GM18517 (cell line): Measurements from ENCODE around the gene AOC2.
"Not testable (repeated sequence)": the region's sequence is repeated elsewhere in the genome, so short reads cannot be mapped to it uniquely, and the experiment has no call there.

Experiments
- ATAC-seq: cut with Tn5 transposase; IDR thresholded peaks from one replicate; pipeline ENCODE4 v1.9.1; 2021; ENCODE audit warnings: mild to moderate bottlenecking, moderate library complexity; ENCODE audit not compliant: unreplicated experiment

AOC2 gene

DNA sequence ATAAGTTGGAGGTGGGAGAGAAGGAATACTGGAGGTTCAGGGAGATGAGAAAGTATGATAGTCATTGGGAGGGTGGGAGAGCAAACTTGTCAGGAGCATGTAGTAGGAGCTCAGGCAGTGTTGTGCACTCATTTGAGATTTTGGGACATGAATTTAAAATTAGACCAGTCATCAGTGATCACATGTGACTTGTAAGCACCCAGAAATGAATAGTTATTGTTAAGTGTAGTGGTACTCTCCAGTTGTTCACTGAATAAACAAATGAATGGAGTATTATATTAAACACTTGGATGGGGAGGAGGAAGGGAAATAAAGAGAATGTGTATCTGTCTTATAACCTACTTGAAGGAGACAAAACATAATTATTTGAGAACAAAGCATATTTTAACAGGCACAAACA lies 13.4 kb upstream of the AOC2 start:
- ATAC-seq, result no peak

DNA sequence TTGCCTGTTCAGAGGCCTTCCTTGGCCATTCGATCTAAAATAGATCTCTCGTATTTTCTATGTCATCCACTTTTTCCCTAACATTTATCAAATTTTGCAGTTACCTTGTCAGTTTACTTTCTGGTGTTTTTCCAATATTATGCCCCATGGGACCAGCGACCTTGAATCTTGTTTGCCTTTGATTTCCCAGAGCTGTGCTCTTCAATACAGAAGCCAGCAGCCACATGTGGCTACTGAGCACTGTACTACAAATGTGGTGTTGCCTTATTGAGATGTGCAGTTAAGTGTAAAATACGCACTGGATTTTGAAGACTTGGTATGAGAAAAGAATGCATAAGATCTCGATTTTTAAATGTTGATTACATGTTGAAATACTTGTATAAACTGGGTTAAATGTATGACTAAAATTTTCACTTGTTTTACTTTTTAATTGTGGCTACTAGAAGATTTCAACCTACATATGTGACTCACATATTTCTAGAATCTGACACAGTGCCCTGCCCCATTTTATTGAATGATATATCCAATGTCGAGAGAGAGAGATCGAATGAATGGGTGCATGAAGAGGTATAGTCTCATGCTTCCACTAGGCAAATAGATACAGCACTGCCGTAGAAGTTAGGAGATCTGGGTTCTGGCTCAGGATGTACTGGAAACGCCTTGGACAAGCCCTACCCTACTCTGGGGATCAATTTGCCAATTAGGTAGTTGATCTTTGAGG lies 12.0 kb upstream of the AOC2 start:
- ATAC-seq, result peak; percentile 22

DNA sequence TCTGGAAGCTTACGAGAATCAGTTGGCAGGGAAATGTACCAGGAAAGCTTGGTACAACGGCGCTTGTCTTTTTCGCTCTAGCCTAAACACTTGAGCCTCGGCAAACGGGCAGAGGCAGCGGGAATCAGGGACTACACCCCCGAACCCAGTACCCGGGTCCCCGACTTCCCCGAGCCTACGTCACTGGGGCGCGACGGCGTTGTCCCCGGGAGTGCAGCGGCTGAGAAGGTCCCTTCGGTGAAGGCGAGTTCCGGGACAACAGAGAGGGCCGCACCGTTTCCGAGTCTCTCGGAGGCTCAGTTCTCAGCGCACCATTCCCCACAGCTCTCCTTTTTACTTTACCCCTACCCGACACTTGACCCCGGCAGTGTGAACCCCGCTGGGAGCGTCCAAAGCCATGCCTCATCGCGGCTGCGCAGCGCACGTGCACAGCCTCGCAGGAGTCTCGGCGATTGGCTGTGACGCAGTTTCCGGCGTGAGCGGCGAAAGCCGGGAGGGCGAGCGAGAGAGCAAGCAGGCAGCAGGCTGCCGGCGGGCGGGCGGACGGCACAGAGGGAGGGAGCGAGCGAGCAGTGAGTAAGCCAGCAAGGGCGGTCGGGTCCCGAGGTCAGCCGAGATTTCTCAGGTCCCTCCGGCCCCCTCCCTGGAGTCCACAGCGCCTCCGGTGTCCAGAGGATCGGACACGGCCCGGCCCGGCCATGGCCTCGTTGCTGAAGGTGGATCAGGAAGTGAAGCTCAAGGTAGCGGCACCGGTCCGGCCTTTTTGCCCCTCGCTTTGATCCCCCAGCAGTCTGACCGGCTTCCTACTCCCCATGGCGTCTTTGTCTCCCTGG lies 11.2 kb upstream of the AOC2 start, which contains the start of gene PSME3:
TSS of gene PSME3 (plus strand) at position 464 of the 833 bp plus-strand sequence. CDS start at position 699, 235 bp downstream.
- peak; percentile 75 for ATAC-seq

DNA sequence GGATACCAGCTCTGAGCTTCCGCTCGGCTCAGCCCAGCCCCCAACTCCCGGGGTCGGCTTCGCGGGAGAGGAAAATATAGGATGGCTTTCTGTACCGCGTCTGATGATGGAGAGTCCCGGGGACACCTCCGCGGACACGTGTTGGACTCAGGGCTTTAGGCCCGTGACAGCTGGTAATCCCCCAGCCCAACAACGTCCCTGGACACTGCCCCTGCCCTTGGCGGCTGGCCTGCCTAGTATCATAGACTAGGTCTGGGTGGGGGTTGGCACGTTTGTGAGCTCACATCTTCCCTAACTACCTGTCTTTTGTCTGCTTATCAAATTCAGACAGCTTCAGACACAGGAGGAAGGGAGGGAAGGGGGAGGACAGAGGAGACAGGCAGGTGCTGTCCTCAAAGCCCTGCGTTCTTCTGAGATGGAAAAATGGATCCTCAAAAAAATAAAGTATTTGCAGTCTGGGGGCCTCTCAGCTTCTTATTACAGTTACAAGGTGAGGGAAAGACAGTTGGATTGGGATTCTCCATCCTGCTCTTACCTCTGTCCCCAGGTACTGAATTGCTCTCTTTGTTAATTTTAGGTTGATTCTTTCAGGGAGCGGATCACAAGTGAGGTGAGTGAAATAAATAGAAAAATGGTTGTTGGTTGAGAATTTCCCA lies 10.5 kb upstream of the AOC2 start:
- ATAC-seq, result no peak

DNA sequence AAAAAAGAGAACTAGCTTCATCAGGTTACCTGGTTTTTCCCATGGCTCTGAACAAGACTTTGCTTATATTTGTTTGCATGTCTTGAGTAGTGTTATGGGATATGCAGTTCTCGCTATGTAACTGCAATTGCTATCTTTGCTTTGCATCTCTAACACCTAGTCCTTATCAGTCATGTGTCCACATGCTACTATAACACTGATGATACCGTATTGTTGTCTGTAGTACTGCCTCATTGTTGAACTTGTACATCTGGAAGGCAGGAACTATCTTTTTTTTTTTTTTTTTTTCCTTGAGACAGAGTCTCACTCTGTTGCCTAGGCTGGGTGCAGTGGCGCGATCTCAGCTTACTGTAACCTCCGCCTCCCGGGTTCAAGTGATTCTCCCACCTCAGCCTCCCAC lies 8.6 kb upstream of the AOC2 start:
- ATAC-seq, result no peak

DNA sequence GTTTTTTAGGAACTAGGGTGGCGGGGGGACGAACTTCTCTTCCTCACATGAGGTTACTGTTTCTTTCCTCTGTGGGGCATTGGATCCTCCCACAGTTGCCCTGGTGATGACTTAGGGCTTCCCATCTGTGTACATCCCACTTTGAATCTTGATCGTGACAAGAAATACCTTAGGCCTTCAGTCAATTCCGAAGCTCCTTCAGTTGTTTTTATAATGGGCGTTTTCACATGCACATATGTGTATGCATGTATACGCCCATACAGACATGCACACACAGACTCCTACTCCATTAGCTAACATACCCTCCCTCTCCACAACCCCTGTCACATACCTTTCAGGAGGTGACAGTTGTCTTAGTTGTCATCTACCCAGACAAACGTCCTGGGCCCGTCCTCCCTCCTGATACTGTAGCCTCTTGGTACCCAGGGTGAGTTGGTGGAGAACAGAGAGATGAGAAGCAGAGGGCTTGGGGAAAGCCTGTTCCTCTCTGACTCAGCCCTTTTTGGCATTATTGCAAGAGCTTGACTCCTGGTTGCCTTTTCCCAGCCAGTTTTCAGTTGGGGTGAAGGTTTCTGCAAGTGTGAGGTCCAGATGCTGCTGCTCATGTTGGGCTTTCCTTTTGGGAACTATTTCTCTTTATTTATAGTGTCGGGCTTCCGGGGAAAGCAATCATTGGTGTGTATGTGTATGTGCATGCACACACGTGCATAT lies 2.2 kb upstream of the AOC2 start:
- no peak for ATAC-seq

DNA sequence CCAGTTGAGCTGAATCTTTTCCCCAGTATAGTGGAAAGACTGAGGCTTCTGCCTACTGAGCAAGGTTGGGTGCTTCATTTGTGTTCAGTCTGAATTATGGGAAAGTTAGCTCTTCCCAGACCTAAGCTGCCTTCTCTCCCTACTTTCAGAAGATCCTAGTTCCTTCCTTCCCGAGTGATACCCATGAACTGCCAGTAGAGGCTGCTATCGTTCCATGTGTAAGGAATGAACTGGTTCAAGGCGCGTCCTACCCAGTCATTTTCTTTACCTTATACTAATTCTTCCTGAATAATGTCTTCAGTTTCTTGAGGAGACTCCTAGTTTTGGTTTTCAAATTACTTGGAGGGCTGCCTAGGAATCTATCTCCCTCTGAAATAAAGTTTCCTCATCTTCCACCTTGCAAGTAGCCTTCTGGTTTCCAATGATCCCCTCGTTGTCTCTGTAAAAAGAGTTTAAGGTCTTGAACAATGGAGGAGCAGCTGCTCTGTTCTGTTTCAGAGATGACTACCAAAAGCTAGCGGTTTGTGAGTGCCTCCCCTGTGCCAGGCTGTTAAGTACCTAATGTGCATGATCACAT lies 934 bp upstream of the AOC2 start:
- ATAC-seq, result no peak

DNA sequence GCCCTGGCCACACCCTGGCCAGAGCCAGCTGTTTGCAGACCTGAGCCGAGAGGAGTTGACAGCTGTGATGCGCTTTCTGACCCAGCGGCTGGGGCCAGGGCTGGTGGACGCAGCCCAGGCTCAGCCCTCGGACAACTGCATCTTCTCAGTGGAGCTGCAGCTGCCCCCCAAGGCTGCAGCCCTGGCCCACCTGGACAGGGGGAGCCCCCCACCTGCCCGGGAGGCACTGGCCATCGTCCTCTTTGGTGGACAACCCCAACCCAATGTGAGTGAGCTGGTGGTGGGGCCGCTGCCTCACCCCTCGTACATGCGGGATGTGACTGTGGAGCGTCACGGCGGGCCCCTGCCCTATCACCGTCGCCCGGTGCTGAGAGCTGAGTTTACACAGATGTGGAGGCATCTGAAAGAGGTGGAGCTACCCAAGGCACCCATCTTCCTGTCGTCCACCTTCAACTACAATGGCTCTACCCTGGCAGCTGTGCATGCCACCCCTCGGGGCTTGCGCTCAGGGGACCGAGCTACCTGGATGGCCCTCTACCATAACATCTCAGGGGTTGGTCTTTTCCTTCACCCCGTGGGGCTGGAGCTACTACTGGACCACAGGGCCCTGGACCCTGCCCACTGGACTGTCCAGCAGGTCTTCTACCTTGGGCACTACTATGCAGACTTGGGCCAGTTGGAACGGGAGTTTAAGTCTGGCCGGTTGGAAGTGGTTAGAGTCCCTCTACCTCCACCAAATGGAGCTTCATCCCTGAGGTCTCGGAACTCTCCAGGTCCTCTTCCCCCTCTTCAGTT lies 578 bp downstream of the AOC2 start:
- no peak for ATAC-seq

DNA sequence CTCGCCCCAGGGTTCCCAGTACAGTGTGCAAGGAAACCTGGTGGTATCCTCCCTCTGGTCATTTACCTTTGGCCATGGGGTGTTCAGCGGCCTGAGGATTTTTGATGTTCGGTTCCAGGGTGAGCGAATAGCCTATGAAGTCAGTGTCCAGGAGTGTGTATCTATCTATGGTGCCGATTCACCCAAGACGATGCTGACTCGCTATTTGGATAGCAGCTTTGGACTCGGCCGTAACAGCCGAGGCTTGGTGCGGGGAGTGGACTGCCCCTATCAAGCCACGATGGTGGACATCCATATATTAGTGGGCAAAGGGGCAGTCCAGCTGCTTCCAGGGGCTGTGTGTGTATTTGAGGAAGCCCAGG lies 1.2 kb downstream of the AOC2 start:
- no peak for ATAC-seq

DNA sequence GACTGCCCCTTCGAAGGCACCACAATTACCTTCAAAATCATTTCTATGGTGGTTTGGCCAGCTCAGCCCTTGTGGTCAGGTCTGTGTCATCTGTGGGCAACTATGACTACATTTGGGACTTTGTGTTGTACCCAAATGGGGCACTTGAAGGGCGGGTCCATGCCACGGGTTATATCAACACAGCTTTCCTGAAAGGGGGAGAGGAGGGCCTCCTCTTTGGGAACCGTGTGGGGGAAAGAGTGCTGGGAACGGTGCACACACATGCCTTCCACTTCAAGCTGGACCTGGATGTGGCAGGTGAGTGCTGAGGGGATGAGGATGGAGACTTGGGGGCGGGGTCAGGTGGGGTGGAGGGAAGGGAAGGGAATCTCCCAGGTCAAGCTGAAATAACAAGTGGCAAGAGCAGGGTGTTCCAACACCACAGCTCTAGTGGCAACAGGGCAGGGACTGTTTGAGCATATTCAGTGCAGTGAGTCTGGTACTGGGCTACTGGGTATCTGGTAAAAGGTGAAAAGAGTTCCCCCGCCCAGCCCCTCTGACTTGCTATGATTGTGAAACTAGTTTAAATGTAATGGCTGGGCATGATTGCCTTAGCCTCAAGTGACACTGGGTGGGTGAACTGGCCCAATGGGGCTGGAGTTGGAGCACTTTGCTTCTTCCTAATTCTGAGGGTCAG lies 1.7 kb downstream of the AOC2 start:
- ATAC-seq, result no peak

DNA sequence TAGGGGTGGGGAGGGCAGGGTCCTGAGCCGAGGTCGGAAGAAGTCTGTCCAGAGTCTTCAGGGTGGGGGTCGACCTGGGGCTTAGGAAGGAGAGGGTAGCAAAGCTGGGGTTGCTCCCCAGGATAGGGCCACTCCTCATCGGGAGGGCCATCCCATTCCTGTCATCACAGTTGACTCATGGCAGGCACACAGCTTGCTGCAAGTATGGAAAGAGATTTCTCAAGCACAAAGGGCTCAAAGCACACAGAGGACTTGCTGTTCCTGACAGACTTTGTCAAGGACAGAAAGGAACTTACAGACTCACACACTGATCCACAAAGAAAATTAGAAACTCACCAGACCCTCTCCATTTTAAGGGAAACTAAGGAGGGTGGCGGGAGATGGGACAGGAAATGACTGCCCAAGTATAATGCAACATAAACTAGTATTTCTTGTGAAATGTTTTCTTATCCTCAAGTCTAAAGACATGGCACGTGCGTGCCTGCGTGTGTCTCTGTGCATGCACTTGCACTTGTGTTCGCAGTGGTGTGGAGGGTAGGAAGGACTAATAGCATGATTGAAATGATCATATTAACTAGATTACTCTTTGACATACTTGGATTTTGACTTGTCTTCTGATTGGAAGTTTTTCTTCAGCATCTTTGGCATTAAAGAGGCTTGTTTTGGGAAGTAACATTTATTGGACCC lies 2.4 kb downstream of the AOC2 start:
- no peak for ATAC-seq

DNA sequence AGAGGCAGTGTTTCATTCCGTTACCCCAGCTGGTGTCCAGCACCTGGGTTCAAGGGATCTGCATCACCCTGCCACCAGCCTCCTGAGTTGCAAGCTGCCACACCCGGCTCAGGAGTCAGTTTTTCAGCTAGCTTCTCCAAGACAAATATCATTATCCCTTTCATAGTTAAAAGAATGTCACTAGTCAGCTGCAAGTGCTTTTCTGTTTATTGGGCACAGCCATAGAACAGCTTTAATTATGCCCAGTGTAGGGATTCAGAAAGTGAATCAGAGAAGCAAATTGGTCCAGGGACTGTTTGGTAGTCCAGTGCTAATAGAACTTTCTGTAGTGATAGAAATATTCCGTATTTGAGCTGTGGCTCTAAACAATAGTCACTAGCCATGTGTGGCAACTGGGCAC lies 3.7 kb downstream of the AOC2 start:
- no peak for ATAC-seq

DNA sequence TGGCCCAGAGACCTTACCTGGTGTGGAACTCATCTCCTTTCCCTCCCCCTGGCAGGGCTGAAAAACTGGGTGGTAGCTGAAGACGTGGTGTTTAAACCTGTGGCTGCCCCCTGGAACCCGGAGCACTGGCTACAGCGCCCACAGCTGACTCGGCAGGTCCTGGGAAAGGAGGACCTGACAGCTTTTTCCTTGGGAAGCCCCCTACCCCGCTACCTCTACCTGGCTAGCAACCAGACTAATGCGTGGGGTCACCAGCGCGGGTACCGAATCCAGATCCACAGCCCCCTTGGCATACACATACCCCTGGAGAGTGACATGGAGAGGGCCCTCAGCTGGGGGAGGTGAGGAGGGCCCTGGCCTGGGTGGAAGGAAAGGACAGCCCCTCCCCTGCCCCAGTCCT lies 4.7 kb downstream of the AOC2 start:
- ATAC-seq, result no peak

DNA sequence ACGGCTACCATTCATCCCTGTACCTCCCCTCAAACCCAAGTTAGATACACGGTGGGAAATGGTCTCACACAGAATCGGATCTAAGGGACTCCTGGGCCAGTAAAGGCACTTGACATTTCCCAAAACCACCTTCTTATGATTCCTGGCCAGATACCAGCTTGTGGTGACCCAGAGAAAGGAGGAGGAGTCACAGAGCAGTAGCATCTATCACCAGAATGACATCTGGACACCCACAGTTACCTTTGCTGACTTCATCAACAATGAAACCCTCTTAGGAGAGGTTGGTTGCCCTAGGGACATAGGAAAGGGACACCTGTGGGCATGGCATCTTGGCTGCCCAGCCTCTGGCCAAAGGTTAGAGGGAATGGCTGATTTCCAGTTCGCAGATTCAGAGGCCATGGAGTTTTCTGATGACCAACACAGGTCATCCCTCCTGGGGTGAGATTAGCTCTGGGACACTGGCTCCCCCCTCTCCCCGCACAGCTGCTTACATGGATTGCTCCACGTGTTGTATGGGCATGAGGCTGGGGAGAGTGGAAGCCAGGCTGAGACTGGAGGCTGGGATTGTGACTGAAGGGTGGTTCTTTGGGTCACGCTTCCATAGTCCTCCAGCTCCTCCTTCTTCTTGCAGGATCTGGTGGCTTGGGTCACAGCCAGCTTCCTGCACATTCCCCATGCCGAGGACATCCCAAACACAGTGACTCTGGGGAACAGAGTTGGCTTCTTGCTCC lies 5.2 kb downstream of the AOC2 start:
- no peak for ATAC-seq

DNA sequence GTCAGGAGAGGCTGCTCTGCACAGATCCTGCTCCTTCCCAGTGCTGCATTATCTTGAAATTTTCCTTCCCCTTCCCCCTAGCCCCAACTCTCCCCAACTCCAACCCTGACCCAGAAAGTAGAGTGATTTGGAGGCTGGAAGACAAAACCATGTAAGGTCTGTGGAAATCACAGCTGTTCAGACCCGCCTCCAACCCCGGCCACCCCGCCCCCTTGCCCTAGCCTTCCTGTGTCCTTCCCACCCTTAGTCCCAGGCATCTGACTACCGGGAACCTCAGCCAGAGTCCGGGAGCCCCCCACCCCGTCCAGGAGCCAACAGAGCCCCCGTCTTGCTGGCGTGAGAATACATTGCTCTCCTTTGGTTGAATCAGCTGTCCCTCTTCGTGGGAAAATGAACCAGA lies 6.6 kb downstream of the AOC2 start, which contains the start of gene AOC3:
TSS of gene AOC3 (plus strand) at position 246 of the 400 bp plus-strand sequence. CDS start at position 391, 145 bp downstream.
- ATAC-seq, result no peak

DNA sequence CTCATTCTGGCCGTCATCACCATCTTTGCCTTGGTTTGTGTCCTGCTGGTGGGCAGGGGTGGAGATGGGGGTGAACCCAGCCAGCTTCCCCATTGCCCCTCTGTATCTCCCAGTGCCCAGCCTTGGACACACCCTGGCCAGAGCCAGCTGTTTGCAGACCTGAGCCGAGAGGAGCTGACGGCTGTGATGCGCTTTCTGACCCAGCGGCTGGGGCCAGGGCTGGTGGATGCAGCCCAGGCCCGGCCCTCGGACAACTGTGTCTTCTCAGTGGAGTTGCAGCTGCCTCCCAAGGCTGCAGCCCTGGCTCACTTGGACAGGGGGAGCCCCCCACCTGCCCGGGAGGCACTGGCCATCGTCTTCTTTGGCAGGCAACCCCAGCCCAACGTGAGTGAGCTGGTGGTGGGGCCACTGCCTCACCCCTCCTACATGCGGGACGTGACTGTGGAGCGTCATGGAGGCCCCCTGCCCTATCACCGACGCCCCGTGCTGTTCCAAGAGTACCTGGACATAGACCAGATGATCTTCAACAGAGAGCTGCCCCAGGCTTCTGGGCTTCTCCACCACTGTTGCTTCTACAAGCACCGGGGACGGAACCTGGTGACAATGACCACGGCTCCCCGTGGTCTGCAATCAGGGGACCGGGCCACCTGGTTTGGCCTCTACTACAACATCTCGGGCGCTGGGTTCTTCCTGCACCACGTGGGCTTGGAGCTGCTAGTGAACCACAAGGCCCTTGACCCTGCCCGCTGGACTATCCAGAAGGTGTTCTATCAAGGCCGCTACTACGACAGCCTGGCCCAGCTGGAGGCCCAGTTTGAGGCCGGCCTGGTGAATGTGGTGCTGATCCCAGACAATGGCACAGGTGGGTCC lies 7.2 kb downstream of the AOC2 start:
- not testable (repeated sequence) for ATAC-seq

DNA sequence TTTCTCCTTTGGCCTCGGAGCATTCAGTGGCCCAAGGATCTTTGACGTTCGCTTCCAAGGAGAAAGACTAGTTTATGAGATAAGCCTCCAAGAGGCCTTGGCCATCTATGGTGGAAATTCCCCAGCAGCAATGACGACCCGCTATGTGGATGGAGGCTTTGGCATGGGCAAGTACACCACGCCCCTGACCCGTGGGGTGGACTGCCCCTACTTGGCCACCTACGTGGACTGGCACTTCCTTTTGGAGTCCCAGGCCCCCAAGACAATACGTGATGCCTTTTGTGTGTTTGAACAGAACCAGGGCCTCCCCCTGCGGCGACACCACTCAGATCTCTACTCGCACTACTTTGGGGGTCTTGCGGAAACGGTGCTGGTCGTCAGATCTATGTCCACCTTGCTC lies 8.0 kb downstream of the AOC2 start:
- no peak for ATAC-seq
